ENCODE measurements around the gene DHRS4L2.
"Not testable (repeated sequence)": the region's sequence is repeated elsewhere in the genome, so short reads cannot be mapped to it uniquely, and the experiment has no call there.

Gene DHRS4L2

GRCh38 chr14:23974041-23974440, 14.7 kb upstream of the DHRS4L2 start:
- not testable (repeated sequence) for DNase-seq

- DNase-seq = not testable (repeated sequence)
Observed at GRCh38 chr14:23977208-23977607, 11.5 kb upstream of the DHRS4L2 start.

GRCh38 chr14:23981951-23982813, 6.5 kb upstream of the DHRS4L2 start:
- DNase-seq = not testable (repeated sequence)

- DNase-seq = no peak
Observed at GRCh38 chr14:23984891-23985602, 3.7 kb upstream of the DHRS4L2 start.

GRCh38 chr14:23988223-23988606, 514 bp upstream of the DHRS4L2 start:
- DNase-seq = not testable (repeated sequence)

- DNase-seq = not testable (repeated sequence)
Observed at GRCh38 chr14:23989734-23990445, 1.2 kb downstream of the DHRS4L2 start.

- not testable (repeated sequence) for DNase-seq
Observed at GRCh38 chr14:23990961-23991360, 2.2 kb downstream of the DHRS4L2 start.

GRCh38 chr14:23993042-23993441, 4.3 kb downstream of the DHRS4L2 start:
- DNase-seq = not testable (repeated sequence)

GRCh38 chr14:23996009-23996408, 7.3 kb downstream of the DHRS4L2 start:
- not testable (repeated sequence) for DNase-seq

- DNase-seq = not testable (repeated sequence)
Observed at GRCh38 chr14:23996825-23997224, 8.1 kb downstream of the DHRS4L2 start.

- DNase-seq = not testable (repeated sequence)
Observed at GRCh38 chr14:23999640-24000039, 10.9 kb downstream of the DHRS4L2 start.

GRCh38 chr14:24001078-24001477, 12.3 kb downstream of the DHRS4L2 start:
- DNase-seq = not testable (repeated sequence)

- DNase-seq = not testable (repeated sequence)
Observed at GRCh38 chr14:24001679-24002078, 12.9 kb downstream of the DHRS4L2 start.

- not testable (repeated sequence) for DNase-seq
Observed at GRCh38 chr14:24006471-24006816, 17.7 kb downstream of the DHRS4L2 start.

- DNase-seq = peak; percentile 62
Observed at GRCh38 chr14:24006817-24007652, 18.3 kb downstream of the DHRS4L2 start.

GRCh38 chr14:24011051-24011450, 22.3 kb downstream of the DHRS4L2 start:
- DNase-seq = no peak

- DNase-seq = not testable (repeated sequence)
Observed at GRCh38 chr14:24012726-24013273, 24.1 kb downstream of the DHRS4L2 start.

GRCh38 chr14:24013654-24014514, 25.2 kb downstream of the DHRS4L2 start:
- peak; percentile 41 for DNase-seq

- not testable (repeated sequence) for DNase-seq
Observed at GRCh38 chr14:24015745-24016144, 27.0 kb downstream of the DHRS4L2 start.

GRCh38 chr14:24018978-24019377, 30.2 kb downstream of the DHRS4L2 start:
- not testable (repeated sequence) for DNase-seq

GRCh38 chr14:24019944-24020343, 31.2 kb downstream of the DHRS4L2 start:
- not testable (repeated sequence) for DNase-seq
